Transverse colon (tissue), 4 donors: ENCODE measurements around the gene ZNF438. TPM values are rescaled to one million over a fixed set of nuclear protein-coding genes. Genes with fewer than 3 reads are reported as not detected.

Experiments used
- DNase-seq: peaks from one replicate; pipeline ENCODE4 v3.0.0-alpha.2; 2019
- H3K27ac ChIP-seq, 4 donors: fragments of 200-600 bp; sonication (generic); 2 replicates each; pipeline ENCODE4 v1.5.1; 2016 to 2018; ENCODE audit warnings: inconsistent platforms in 4 of 4
- H3K27me3 ChIP-seq: fragments of 200-600 bp; sonication (generic); 2 replicates; pipeline ENCODE4 v1.5.1; 2017; ENCODE audit warnings: inconsistent platforms
- H3K36me3 ChIP-seq, 4 donors: fragments of 200-600 bp; sonication (generic); 2 replicates each; pipeline ENCODE4 v1.5.1; 2017 to 2019; ENCODE audit warnings: inconsistent platforms in 4 of 4
- H3K4me1 ChIP-seq, 4 donors: fragments of 200-600 bp; sonication (generic); 2 replicates each; pipeline ENCODE4 v1.5.1; 2017 to 2020; ENCODE audit warnings: inconsistent platforms in 4 of 4
- H3K4me3 ChIP-seq, 4 donors: fragments of 200-600 bp; sonication (generic); 1 replicate in 1 of 4; 2 replicates in 3 of 4; pipeline versions ENCODE4 v1.5.1 to v1.6.1; 2017 to 2019; ENCODE audit warnings: inconsistent platforms in 4 of 4
- H3K9me3 ChIP-seq, 2 donors: fragments of 200-600 bp; sonication (generic); 2 replicates each; pipeline ENCODE4 v1.5.1; 2017 to 2019; ENCODE audit warnings: inconsistent platforms in 2 of 2
- EP300 ChIP-seq: sonication (generic); formaldehyde crosslinking; IDR thresholded peaks from one replicate; pipeline ENCODE4 v1.6.1; 2017; ENCODE audit warnings: antibody characterized with exemption, low read depth
- POLR2A ChIP-seq: fragments of 450-650 bp; IDR thresholded peaks from one replicate; pipeline ENCODE4 v1.6.1; 2016; ENCODE audit warnings: antibody characterized with exemption, mild to moderate bottlenecking, moderate library complexity
- POLR2AphosphoS5 ChIP-seq, 3 donors: sonication (generic); formaldehyde crosslinking; IDR thresholded peaks; one replicate each; pipeline ENCODE4 v1.6.1; 2016; ENCODE audit warnings: antibody characterized with exemption in 3 of 3
- WGBS, 2 donors: methylation state at CpG; one replicate each; pipeline ENCODE4 v1.1.5; 2018; ENCODE audit warnings: low coverage in 1 of 2; 5-methylcytosine and 5-hydroxymethylcytosine counted together
- in situ Hi-C, 4 donors: fragments of 200-750 bp; cut with MboI; loops; one replicate each; pipeline versions ENCODE4 v1.15.0 to v1.15.1; 2017; ENCODE audit warnings: low sequenced_read_pairs in 3 of 4, low pct_ligation_motif_present in 1 of 4, low pct_unique_long_range_greater_than_20kb in 1 of 4
- intact Hi-C: fragments of 100-400 bp; cut with DNase I; formaldehyde crosslinking; loops from one replicate; pipeline ENCODE4 v1.15.1; 2023; ENCODE audit warnings: low total_unique reads
- total RNA-seq, 4 donors: library from RNA; depleted of rRNA; stranded (reverse); fragments of >200 nt; gene quantifications; one replicate each; pipeline ENCODE4 v1.1.0, GENCODE V29; 2016
- TF ChIP-seq, protein P1 (sequence below), 5 experiments: fragments of 200-600 bp in 3 of 5; fragments of 450-650 bp in 2 of 5; sonication (generic) in 3 of 5; IDR thresholded peaks; 1 replicate in 2 of 5; 2 replicates in 3 of 5; pipeline ENCODE4 v1.5.1; 2016 to 2017; ENCODE audit warnings: antibody characterized with exemption in 5 of 5, inconsistent platforms in 3 of 5, mild to moderate bottlenecking in 2 of 5, moderate library complexity in 1 of 5

The ZNF438 gene
- total RNA-seq, 4 donors from 2014 or later = 4.4 to 7.4 (median 6.4) TPM

DNA sequence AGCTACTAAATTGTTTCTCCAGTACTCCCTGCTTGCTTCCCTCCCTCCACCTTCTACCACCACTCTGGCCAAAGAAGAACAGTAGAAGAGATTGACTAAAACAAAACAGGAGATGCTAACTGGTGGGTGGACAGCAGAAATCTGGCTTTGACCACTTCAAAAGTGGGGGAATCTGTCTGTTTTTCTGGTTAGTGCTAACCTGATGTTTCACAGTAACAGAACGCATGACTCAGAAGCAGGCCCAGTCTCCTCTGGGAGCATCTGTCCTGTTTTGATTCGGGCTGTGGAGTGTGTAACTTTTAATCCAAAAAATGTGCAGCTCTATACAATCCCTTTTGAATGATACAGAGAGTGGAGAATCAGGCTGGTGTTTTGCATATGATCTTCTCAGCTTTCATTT, 32.7 kb upstream of the ZNF438 start:
- in situ Hi-C loops = no loop called here
- no peaks in the 10 kb centered on the region for H3K9me3 ChIP-seq
- TF ChIP-seq, protein P1, sequence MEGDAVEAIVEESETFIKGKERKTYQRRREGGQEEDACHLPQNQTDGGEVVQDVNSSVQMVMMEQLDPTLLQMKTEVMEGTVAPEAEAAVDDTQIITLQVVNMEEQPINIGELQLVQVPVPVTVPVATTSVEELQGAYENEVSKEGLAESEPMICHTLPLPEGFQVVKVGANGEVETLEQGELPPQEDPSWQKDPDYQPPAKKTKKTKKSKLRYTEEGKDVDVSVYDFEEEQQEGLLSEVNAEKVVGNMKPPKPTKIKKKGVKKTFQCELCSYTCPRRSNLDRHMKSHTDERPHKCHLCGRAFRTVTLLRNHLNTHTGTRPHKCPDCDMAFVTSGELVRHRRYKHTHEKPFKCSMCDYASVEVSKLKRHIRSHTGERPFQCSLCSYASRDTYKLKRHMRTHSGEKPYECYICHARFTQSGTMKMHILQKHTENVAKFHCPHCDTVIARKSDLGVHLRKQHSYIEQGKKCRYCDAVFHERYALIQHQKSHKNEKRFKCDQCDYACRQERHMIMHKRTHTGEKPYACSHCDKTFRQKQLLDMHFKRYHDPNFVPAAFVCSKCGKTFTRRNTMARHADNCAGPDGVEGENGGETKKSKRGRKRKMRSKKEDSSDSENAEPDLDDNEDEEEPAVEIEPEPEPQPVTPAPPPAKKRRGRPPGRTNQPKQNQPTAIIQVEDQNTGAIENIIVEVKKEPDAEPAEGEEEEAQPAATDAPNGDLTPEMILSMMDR (IDR thresholded peaks at IDR 0.05) = no peak
- TF ChIP-seq POLR2A = no peak
- peaks cover 0 to 3% (median 0%) of the 10 kb centered on the region in 4 donors for H3K4me1 ChIP-seq
- no peaks in the 10 kb centered on the region for H3K27me3 ChIP-seq
- H3K4me3 ChIP-seq = no peak overlapping the region
- intact Hi-C loops = loop anchor here (5.0 kb wide), 1 partner anchor 807 kb away; no protein-coding TSS in a partner anchor
- H3K36me3 ChIP-seq = no peaks in the 10 kb centered on the region
- DNase-seq = no peak
- 48 to 71% methylated on average over 2 of the region's 2 CpGs for WGBS, 2 donors
- peak overlapping the region in 2 of 4 donors; percentile 42 to 58 for H3K27ac ChIP-seq

DNA sequence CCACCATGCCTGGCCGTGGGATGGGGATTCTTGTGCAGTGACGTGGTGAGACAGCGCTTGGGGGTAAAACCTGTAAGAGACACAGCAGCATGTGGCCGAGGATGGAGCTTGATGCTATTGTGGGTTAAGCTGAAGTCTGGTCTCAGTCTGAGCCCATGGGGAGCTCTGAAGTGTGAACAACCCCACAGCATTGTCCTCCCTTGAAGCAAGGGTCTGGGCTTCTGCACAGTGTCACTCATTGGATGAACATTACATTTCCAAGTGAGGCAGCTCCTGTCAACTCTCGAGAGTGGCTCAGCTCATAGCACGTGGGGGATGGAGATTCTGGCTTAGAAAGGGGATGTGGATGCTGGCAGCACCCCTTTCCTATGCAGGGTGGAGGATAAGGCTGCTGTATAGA, 32.2 kb upstream of the ZNF438 start:
- intact Hi-C loops (loop anchor here (5.0 kb wide), 1 partner anchor 807 kb away; no protein-coding TSS in a partner anchor), in situ Hi-C loops (no loop called here)
- no peak overlapping the region for H3K4me3 ChIP-seq
- H3K27ac ChIP-seq = peak overlapping the region in 2 of 4 donors; percentile 42 to 58
- H3K27me3 ChIP-seq = no peaks in the 10 kb centered on the region
- 77% methylated on average over 6 of the region's 6 CpGs; no CpG with 5 or more reads in 1 of the 2 donors for WGBS, 2 donors
- TF ChIP-seq POLR2A = no peak
- no peak for TF ChIP-seq POLR2AphosphoS5 (IDR thresholded peaks at IDR 0.05)
- TF ChIP-seq EP300 = no peak
- TF ChIP-seq, protein P1 (IDR thresholded peaks at IDR 0.05) = no peak
- peaks cover 0 to 3% (median 0%) of the 10 kb centered on the region in 4 donors for H3K4me1 ChIP-seq
- H3K36me3 ChIP-seq = no peaks in the 10 kb centered on the region
- DNase-seq = no peak
- no peaks in the 10 kb centered on the region for H3K9me3 ChIP-seq

DNA sequence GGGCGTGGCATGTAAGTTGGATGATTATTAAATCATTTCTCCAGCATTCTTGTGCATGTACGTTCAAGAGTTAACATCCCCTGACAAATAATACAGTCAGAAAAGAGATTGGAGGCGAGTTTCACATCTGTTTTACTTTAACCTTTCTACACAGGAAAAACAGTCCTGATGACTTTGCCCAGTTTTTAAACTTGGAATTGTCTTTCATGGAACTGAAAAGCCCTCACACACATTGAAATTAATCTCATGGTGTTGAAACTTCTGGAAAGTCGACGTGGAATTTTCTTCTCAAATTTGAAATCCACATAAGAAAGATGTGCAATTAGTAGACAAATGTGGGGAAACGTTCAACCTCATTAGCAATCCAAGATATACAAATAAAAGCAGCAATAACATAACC, 31.2 kb upstream of the ZNF438 start:
- in situ Hi-C loops (no loop called here), intact Hi-C loops (loop anchor here (5.0 kb wide), 1 partner anchor 806 kb away; no protein-coding TSS in a partner anchor)
- Histone ChIP-seq H3K36me3 (no peaks in the 10 kb centered on the region), H3K9me3 (no peaks in the 10 kb centered on the region), H3K4me1 (peaks cover 0 to 3% (median 0%) of the 10 kb centered on the region in 4 donors), H3K27me3 (no peaks in the 10 kb centered on the region), H3K4me3 (no peak overlapping the region), H3K27ac (no peak overlapping the region)
- TF ChIP-seq POLR2AphosphoS5 (IDR thresholded peaks at IDR 0.05) = no peak
- TF ChIP-seq, protein P1 (IDR thresholded peaks at IDR 0.05) = no peak
- TF ChIP-seq EP300 = no peak
- TF ChIP-seq POLR2A = no peak
- 55% methylated on average over 6 of the region's 6 CpGs for WGBS, 2 donors
- no peak for DNase-seq

DNA sequence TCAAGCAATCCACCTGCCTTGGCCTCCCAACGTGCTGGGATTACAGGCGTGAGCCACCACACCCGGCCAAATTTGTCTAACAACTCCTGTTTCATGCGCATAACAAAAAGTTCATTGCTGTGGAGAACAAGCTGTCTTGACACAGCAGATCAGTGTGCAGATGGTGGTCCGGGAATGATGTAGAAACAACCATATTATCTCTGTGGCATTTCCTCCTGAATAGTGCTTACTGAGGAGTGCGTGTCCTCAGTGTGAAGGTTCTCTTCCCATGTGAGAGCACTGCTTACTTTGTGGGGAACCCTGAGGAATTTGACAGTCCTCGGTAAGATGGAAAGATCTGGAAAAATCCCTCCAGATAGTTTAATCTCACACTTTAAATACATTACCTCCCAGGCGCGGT, 30.3 kb upstream of the ZNF438 start:
- H3K9me3 ChIP-seq = no peaks in the 10 kb centered on the region
- TF ChIP-seq, protein P1 (IDR thresholded peaks at IDR 0.05) = no peak
- TF ChIP-seq POLR2A = no peak
- TF ChIP-seq POLR2AphosphoS5 (IDR thresholded peaks at IDR 0.05) = no peak
- no peaks in the 10 kb centered on the region for H3K27me3 ChIP-seq
- no peak overlapping the region for H3K27ac ChIP-seq
- H3K36me3 ChIP-seq = no peaks in the 10 kb centered on the region
- H3K4me1 ChIP-seq = peaks cover 0 to 3% (median 0%) of the 10 kb centered on the region in 4 donors
- no peak for DNase-seq
- 89% methylated on average over 9 of the region's 9 CpGs; no CpG with 5 or more reads in 1 of the 2 donors for WGBS, 2 donors
- intact Hi-C loops (loop anchor here (5.0 kb wide), 1 partner anchor 805 kb away; no protein-coding TSS in a partner anchor), in situ Hi-C loops (no loop called here)
- H3K4me3 ChIP-seq = no peak overlapping the region
